CD4-positive, alpha-beta T cell treated with Interleukin-4 for 4 hours (primary cell): ENCODE measurements around the gene ABHD16A.

Experiments used
- DNase-seq: peaks from one replicate; pipeline ENCODE4 v3.0.0-alpha.2; 2020

The ABHD16A gene

GRCh38 chr6:31730631-31731086, 27.5 kb upstream of the ABHD16A start:
- DNase-seq, result no peak

DNA sequence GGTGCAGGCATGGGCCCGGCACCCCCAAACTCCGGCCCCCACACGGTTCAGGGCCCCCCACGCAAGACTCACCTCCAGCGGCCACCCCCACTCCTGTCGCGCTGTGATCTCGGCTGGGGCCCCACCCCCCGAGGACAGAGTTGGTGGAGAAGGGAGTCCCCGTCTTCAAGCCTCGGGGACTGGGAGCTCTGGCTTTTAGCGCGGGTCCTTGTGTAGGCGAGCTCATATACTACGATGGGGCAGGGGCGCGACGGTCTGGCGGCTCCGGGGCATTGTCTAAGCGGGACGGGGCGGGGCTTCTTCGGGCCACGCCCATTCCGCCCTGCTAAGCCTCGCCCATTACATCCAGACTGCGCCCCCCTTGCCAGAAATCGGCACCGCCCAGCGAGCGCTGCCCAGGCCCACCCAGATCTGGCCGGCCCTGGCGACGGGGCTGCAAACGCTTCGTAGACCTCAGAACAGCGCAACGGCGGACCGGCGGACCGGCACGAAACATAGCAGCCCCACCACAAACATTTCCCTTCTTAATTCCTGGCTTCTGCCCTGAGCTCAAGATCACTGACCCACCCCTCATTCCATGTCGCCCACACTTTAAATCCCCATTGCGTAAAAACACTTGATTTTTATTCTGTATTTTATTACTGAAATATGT, 27.0 kb upstream of the ABHD16A start:
- peak; percentile 51 for DNase-seq

- peak; percentile 75 for DNase-seq
These were observed 26.4 kb upstream of the ABHD16A start for GRCh38 chr6:31729515-31729978.

DNA sequence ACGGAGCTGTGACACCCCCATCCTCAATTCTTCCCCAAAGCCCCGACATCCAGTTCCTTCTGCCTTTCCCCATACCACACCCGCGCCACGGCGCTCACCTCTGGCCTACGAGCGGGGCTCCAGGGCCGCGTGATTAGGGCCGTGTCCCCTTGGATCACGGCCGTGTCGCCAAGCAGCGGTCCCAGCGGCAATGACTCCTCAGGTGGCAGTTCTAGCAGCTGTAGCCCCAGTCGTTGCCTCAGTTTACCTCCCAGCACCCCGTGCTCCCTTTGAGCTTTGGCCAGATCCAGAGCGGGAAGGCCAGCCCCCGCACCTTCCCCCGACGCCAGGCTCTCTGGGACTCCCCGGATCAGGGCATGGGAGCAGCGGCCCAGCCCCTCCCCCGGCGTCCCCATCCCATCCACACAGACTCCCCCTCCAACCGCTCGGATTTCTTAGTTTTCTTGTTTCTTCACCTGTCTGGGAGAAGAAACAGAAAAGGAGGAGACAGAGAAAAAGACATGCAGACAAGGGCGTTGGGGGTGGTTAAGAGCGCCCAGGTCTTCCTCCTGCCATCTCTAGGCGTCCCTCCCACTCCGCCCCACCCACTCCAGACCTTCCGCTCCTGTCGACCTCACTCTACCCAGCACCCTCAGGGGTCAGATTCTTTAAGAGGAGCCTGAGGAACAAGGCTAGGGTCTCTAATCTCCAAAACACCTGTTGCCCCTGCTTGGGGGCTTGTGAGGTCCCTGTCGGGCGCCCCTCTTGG, 25.8 kb upstream of the ABHD16A start, which contains the start of gene DDAH2:
Gene DDAH2, minus strand, starts transcription at position 533 of the 748 bp plus-strand sequence. Its CDS starts 138 bp downstream, at position 395.
- no peak for DNase-seq

- no peak for DNase-seq
These were observed 24.9 kb upstream of the ABHD16A start for GRCh38 chr6:31727717-31728671.

DNA sequence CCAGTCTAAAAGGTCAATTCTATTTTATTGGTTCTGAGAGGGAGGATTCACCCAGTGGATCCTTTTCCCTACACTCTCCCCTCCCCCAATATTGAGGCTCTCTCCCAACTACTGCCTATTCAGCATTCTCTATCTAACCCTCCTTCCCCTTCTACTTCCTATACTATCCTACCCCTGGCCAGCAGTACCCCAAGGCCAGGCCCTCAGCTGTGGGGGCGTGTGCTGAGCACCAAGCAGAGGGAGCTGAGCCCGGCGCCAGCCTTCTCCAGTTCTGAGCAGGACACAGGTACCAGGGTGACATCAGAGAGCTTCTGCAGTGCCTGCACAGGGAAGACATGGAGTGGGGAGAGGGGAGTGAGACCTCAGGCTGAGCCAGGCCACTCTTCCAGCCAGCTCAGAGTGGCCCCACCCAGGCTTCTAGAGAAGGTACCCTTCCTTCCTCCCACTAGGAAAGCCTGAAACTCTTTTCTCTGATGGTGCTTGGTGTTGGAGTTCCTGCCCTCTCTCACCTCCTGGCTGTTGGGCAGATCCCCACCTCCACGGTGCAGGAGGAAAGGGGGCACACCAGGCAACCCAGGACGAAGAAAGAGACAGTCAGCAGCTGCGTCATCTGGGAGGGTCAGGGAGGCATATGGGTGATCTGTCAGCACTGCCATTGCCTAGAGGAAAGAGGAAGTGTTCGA, 24.1 kb upstream of the ABHD16A start:
- DNase-seq, result no peak

DNA sequence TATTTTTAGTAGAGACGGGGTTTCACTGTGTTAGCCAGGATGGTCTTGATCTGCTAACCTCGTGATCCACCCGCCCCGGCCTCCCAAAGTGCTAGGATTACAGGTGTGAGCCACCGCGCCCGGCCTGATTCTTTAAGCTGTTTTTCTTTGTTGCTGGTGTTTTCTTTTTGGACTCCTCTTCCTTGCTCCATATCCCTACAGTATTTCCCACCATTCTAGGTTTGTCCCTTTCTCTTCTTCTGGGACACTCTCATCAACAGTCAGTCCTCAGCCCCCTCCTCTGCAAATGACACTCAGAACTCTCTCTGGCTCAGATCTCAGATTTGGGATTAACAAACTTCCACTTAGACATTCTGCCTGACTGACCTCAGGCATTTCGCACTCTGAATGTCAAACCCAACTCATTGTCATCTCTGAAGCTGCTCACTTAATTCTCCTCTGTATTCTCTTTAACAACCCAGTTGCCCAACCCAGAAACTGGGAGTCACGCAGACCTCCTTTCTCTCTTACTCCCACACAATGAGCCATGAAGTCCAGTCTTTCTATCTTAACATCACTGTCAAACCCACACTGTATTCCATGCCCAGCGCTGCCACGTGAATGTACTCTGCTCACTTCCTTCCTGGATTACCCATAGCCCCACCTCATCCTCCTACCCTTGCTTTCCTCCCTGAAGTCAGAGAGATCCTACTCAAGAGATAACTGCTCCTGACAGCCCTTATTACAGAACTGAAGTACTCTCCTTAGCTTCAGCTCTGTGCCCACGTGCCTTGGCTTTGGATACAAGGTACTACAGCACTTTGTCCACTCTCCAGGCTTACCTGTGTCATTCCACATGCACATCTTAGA, 22.6 kb upstream of the ABHD16A start:
- no peak for DNase-seq

GRCh38 chr6:31723980-31724691, 21.0 kb upstream of the ABHD16A start:
- DNase-seq, result no peak

DNA sequence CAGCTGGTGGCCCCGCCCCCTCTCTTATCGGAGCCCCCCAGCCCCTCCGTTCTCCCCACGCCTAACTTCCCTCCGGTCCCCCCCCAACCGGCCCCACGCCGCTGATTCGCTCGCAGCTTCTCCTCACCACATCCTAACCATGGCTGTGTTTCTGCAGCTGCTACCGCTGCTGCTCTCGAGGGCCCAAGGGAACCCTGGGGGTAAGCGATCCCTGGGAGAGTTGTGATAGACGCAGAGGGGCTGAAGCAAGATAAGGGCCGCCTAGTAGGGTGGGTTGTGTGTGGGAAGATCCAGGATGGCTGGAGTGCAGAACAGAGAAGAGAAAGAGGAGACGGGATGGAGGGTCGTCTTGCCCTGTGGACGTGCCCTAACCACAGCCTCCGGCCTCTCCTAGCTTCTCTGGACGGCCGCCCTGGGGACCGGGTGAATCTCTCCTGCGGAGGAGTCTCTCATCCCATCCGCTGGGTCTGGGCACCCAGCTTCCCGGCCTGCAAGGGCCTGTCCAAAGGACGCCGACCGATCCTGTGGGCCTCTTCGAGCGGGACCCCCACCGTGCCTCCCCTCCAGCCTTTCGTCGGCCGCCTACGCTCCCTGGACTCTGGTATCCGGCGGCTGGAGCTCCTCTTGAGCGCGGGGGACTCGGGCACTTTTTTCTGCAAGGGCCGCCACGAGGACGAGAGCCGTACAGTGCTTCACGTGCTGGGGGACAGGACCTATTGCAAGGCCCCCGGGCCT, 20.3 kb upstream of the ABHD16A start, which contains the start of gene MPIG6B:
Gene MPIG6B, plus strand, starts transcription at position 129 of the 735 bp plus-strand sequence. Its CDS starts 11 bp downstream, at position 140.
- no peak for DNase-seq

GRCh38 chr6:31722173-31722572, 19.0 kb upstream of the ABHD16A start:
- no peak for DNase-seq

GRCh38 chr6:31721351-31722020, 18.4 kb upstream of the ABHD16A start, which contains the start of gene LY6G6C:
Gene LY6G6C (minus strand): TSS chr6:31721746. CDS start chr6:31721679, 67 bp downstream.
- no peak for DNase-seq

GRCh38 chr6:31720196-31720770, 17.2 kb upstream of the ABHD16A start:
- no peak for DNase-seq

DNA sequence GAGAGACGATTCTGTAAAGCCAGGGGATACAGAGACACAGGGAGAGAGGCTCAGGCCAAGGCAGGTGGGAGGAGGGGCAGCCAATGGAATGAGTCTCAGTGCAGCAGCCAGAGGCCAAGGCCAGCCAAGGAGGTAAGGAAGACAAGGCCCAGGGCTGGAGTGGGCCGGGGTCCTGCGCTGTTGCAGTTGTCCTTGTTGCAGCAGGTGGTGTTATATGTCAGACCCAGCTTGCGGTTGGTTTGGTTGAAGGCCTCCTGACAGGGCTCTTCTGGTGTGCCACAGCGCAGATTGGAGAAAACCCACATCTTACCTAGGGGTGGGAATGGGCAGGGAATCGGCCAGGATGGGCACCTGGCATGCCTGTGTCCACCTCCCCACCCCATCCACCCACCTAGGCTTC, 15.9 kb upstream of the ABHD16A start:
- DNase-seq, result no peak

GRCh38 chr6:31718265-31718664, 15.1 kb upstream of the ABHD16A start:
- no peak for DNase-seq

DNA sequence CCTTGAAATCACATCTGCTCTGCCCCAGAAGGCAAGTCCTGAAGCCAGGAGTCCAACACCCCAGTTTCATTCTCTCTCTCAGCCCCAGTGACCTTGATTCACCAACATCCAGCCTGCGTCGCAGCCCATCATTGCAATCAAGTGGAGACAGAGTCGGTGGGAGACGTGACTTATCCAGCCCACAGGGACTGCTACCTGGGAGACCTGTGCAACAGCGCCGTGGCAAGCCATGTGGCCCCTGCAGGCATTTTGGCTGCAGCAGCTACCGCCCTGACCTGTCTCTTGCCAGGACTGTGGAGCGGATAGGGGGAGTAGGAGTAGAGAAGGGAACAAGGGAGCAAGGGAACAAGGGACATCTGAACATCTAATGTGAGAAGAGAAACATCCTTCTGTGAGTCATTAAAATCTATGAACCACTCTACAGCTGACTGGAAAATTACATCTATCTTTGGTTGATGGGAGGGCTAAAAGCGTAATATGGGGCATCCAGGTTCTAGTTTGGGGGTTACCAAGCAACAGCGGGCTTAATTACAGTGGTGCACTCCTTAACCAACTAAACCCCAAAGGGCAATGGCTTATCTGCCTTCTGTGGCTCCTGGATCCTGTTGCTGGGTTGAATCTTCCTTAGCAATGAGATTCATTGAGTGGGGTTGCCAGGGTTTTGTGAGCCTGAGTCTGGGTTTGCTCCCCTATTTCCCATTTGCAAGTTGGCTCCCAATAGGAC, 14.5 kb upstream of the ABHD16A start:
- no peak for DNase-seq

- no peak for DNase-seq
These were observed 12.2 kb upstream of the ABHD16A start, which contains the start of gene LY6G6D for GRCh38 chr6:31715022-31715958. Gene LY6G6D (plus strand): TSS chr6:31715348. CDS start chr6:31715356, 8 bp downstream.
